IMR-90 (cell line): ENCODE results near the gene CDKL5.

Source experiments
- MXI1 ChIP-seq: IDR thresholded peaks from 2 replicates; pipeline ENCODE4 v1.6.1; 2012; ENCODE audit warnings: low read depth, mild to moderate bottlenecking, low read length, moderate library complexity, borderline replicate concordance
- RAD21 ChIP-seq: IDR thresholded peaks from 2 replicates; pipeline ENCODE4 v1.6.1; 2012; ENCODE audit warnings: low read length, improper control_type of control experiment
- TF ChIP-seq, protein P1 (sequence below): conservative IDR thresholded peaks from 2 replicates; pipeline ENCODE4 v1.5.1; 2012; ENCODE audit warnings: mild to moderate bottlenecking, low read depth, low read length, improper control_type of control experiment

DNA sequence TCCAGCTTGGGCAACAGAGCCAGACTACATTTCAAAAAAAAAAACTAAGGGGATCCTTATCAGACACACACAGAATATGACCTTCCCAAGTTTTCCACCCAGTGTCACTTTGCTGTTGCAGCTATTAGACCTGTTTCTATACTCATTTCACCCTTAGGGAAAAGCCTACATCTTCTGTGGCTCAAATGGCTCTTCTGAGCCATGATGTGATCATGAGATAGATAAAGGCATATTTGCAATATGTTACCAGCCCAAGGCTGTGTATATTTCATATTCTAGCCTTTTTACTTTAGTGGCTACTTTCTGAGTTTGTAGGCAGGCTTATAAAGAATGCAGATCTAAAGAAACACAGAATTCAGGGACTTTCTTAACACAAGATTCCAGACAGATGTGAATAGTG, 227.2 kb downstream of the CDKL5 start:
- TF ChIP-seq MXI1 (no peak), RAD21 (no peak)
- TF ChIP-seq, protein P1, sequence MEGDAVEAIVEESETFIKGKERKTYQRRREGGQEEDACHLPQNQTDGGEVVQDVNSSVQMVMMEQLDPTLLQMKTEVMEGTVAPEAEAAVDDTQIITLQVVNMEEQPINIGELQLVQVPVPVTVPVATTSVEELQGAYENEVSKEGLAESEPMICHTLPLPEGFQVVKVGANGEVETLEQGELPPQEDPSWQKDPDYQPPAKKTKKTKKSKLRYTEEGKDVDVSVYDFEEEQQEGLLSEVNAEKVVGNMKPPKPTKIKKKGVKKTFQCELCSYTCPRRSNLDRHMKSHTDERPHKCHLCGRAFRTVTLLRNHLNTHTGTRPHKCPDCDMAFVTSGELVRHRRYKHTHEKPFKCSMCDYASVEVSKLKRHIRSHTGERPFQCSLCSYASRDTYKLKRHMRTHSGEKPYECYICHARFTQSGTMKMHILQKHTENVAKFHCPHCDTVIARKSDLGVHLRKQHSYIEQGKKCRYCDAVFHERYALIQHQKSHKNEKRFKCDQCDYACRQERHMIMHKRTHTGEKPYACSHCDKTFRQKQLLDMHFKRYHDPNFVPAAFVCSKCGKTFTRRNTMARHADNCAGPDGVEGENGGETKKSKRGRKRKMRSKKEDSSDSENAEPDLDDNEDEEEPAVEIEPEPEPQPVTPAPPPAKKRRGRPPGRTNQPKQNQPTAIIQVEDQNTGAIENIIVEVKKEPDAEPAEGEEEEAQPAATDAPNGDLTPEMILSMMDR = no peak
